ENCODE data around the gene DHRSX. TPM values are rescaled to one million over a fixed set of nuclear protein-coding genes. Genes with fewer than 3 reads are reported as not detected.

DHRSX gene
- polyA plus RNA-seq, 2 of the 4 experiments (the other 2 are of a cell fraction), result 32.1 to 56.3 TPM

- no peak for TF ChIP-seq RARB (CRISPR knock-in tag; IDR thresholded peaks at IDR 0.05)
- TF ChIP-seq RAD21 (conservative IDR thresholded peaks at IDR 0.05 in 1 of 2, IDR thresholded peaks at IDR 0.05 in 1 of 2), result 0 out of 5 replicates have a peak, but pooled peaks of 1 of the 2 experiments have one; percentile 31
- TF ChIP-seq JUNB (IDR thresholded peaks at IDR 0.05), result peak; percentile 53; the same call in 1 of the 2 replicates
- peak; percentile 81 for TF ChIP-seq GATA3 (IDR thresholded peaks at IDR 0.05; ENCODE audit: borderline replicate concordance)
- no peak for TF ChIP-seq KDM1A (IDR thresholded peaks at IDR 0.05; ENCODE audit: low read depth)
- TF ChIP-seq HOXB13 (CRISPR knock-in tag; IDR thresholded peaks at IDR 0.05; ENCODE audit: low read depth), result no peak
- no peak for TF ChIP-seq USF2 (IDR thresholded peaks at IDR 0.05)
- no peak for TF ChIP-seq ZNF302 (CRISPR knock-in tag; IDR thresholded peaks at IDR 0.05)
- TF ChIP-seq BCL3 (IDR thresholded peaks at IDR 0.05), result peak; percentile 87; the same call in 2 of the 3 replicates
- no peak for TF ChIP-seq E2F6 (IDR thresholded peaks at IDR 0.05; ENCODE audit: borderline replicate concordance, low read depth)
- no peak for TF ChIP-seq SREBF2 (IDR thresholded peaks at IDR 0.05)
- no peak for TF ChIP-seq RCOR1 (IDR thresholded peaks at IDR 0.05; ENCODE audit: low read depth, low read length)
- TF ChIP-seq MAX (IDR thresholded peaks at IDR 0.05), result peak; percentile 45; the same call in 1 of the 2 replicates
- peak; percentile 55; the same call in 1 of the 2 replicates for TF ChIP-seq FOSL2 (IDR thresholded peaks at IDR 0.05)
- peak; percentile 77 for TF ChIP-seq FOSL2 (CRISPR knock-in tag; IDR thresholded peaks at IDR 0.05)
- TF ChIP-seq FOSB (CRISPR knock-in tag; IDR thresholded peaks at IDR 0.05), result no peak
- no peak for TF ChIP-seq FOXS1 (CRISPR knock-in tag; IDR thresholded peaks at IDR 0.05)
- TF ChIP-seq NPAS2 (CRISPR knock-in tag; IDR thresholded peaks at IDR 0.05; ENCODE audit: borderline replicate concordance), result no peak
- TF ChIP-seq SMC3 (IDR thresholded peaks at IDR 0.05), result peak; percentile 25; the same call in 1 of the 3 replicates
- no peak for TF ChIP-seq PBX3 (IDR thresholded peaks at IDR 0.05)
- no peak for TF ChIP-seq TFCP2L1 (CRISPR knock-in tag; IDR thresholded peaks at IDR 0.05)
These were observed 180.0 kb downstream of the DHRSX start (continued) for GRCh38 chrX:2320580-2321327.

GRCh38 chrX:2320089-2320488 lies 180.7 kb downstream of the DHRSX start:
- 95% methylated on average over 7 of the region's 7 CpGs for WGBS (ENCODE audit: missing lambda C conversion rate)
- DNase-seq (ENCODE audit: low read depth in 1 of 2, low spot score in 1 of 2) (no peak), FAIRE-seq (no peak), ATAC-seq (no peak)
- ChIA-PET CTCF (no interaction called here), POLR2A (no interaction called here)
- Histone ChIP-seq H3K27ac (peak overlapping the region in 1 of 2 experiments; percentile 60; a peak in 4 of 6 replicates), H3K4me1 (peaks cover 26% of the 10 kb centered on the region), H3K4me2 (peak overlapping the region; percentile 65), H3K9me3 (peaks cover 4% of the 10 kb centered on the region; the same call in 2 of the 3 replicates), H3K4me3 (no peak overlapping the region)
- TF ChIP-seq FOSB (CRISPR knock-in tag; IDR thresholded peaks at IDR 0.05) (no peak), SMC3 (IDR thresholded peaks at IDR 0.05) (no peak), NR3C1 (IDR thresholded peaks at IDR 0.05) (no peak), E2F6 (IDR thresholded peaks at IDR 0.05; ENCODE audit: borderline replicate concordance, low read depth) (no peak), EHMT2 (IDR thresholded peaks at IDR 0.05; ENCODE audit: low read depth) (no peak), CTCF (IDR thresholded peaks at IDR 0.05) (no peak), EHF (CRISPR knock-in tag; IDR thresholded peaks at IDR 0.05) (no peak), RFX5 (IDR thresholded peaks at IDR 0.05) (no peak), GATA3 (IDR thresholded peaks at IDR 0.05; ENCODE audit: borderline replicate concordance) (no peak), TP53 (CRISPR knock-in tag; IDR thresholded peaks at IDR 0.05) (no peak), CEBPB (IDR thresholded peaks at IDR 0.05) (no peak), CBX2 (IDR thresholded peaks at IDR 0.05; ENCODE audit: borderline replicate concordance, low read depth) (no peak), ESRRA (IDR thresholded peaks at IDR 0.05; ENCODE audit: borderline replicate concordance, low read length) (no peak), FOSL2 (IDR thresholded peaks at IDR 0.05) (no peak), FOSL2 (CRISPR knock-in tag; IDR thresholded peaks at IDR 0.05) (no peak), EP300 (IDR thresholded peaks at IDR 0.05) (no peak), POLR2AphosphoS2 (conservative IDR thresholded peaks at IDR 0.05; ENCODE audit: low read length) (no peak), NPAS2 (CRISPR knock-in tag; IDR thresholded peaks at IDR 0.05; ENCODE audit: borderline replicate concordance) (no peak), HEYL (CRISPR knock-in tag; IDR thresholded peaks at IDR 0.05) (no peak), ZSCAN20 (CRISPR knock-in tag; IDR thresholded peaks at IDR 0.05) (no peak)

Data from A549 (cell line).